ENCODE measurements around the gene KRTAP16-1.

The KRTAP16-1 gene

DNA sequence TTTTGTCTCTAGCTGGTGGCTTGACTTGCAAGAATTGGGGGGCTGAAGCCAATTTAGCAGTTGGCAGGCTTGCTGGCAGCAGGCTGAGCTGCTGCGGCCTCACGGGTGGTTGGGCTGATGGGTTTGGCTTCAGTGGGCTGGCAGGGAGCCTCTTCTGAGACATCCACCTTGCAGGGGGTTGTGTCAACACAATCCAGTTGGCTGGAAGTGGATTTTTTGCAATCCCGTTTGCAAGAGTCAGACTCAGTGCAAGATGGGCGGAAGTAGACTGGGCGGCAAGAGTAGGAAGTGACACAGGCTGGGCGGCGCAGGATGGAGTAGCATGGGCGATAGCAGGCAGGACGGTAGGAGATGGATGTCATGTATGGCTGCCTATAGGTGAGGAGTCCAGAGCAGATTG lies 1.5 kb downstream of the KRTAP16-1 start:
- H3K4me2 ChIP-seq = no peak overlapping the region

DNA sequence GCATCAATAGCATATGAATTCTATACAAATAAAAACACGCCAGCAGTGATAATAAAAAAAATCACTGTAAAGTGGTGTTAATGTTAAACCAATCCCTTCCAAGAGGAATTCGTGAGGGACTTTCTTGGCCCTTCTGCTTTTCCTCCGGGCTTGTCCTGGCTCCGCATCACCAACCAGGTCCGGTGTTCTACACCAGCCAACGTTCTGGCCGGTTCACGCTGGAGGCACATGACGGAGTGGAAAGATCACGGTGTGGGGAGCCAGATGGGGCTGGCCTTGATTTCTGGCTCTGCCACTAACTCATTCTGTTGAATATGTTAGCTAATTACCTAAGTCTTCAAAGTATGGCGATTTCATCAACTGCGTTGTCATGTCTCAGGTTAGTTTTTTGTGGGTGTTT lies 5.0 kb downstream of the KRTAP16-1 start:
- Histone ChIP-seq H3K9ac (no peak overlapping the region), H3K27me3 (ENCODE audit: insufficient read depth, low read depth) (no peaks in the 10 kb centered on the region), H4K20me1 (ENCODE audit: insufficient read depth) (no peaks in the 10 kb centered on the region), H2AFZ (ENCODE audit: low read depth) (no peak overlapping the region), H3K4me2 (no peak overlapping the region), H3K79me2 (ENCODE audit: insufficient read depth, low read depth) (no peaks in the 10 kb centered on the region), H3K27ac (no peak overlapping the region), H3K4me1 (ENCODE audit: low read depth, poor library complexity, severe bottlenecking) (peaks cover 10% of the 10 kb centered on the region), H3K4me3 (IDR thresholded peaks at IDR 0.05; ENCODE audit: insufficient read depth, low read depth, low read length) (no peak overlapping the region), H3K36me3 (ENCODE audit: insufficient read depth) (no peaks in the 10 kb centered on the region)
- TF ChIP-seq, protein P1, sequence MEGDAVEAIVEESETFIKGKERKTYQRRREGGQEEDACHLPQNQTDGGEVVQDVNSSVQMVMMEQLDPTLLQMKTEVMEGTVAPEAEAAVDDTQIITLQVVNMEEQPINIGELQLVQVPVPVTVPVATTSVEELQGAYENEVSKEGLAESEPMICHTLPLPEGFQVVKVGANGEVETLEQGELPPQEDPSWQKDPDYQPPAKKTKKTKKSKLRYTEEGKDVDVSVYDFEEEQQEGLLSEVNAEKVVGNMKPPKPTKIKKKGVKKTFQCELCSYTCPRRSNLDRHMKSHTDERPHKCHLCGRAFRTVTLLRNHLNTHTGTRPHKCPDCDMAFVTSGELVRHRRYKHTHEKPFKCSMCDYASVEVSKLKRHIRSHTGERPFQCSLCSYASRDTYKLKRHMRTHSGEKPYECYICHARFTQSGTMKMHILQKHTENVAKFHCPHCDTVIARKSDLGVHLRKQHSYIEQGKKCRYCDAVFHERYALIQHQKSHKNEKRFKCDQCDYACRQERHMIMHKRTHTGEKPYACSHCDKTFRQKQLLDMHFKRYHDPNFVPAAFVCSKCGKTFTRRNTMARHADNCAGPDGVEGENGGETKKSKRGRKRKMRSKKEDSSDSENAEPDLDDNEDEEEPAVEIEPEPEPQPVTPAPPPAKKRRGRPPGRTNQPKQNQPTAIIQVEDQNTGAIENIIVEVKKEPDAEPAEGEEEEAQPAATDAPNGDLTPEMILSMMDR (conservative IDR thresholded peaks at IDR 0.05; ENCODE audit: low read depth, low read length) = no peak

More for the DNA sequence above, 1.5 kb downstream of the KRTAP16-1 start:
- Histone ChIP-seq H3K4me3 (IDR thresholded peaks at IDR 0.05; ENCODE audit: insufficient read depth, low read depth, low read length) (no peak overlapping the region), H3K79me2 (ENCODE audit: insufficient read depth, low read depth) (no peaks in the 10 kb centered on the region), H3K27me3 (ENCODE audit: insufficient read depth, low read depth) (no peaks in the 10 kb centered on the region), H4K20me1 (ENCODE audit: insufficient read depth) (no peaks in the 10 kb centered on the region), H3K27ac (no peak overlapping the region), H3K36me3 (ENCODE audit: insufficient read depth) (no peaks in the 10 kb centered on the region), H3K4me1 (ENCODE audit: low read depth, poor library complexity, severe bottlenecking) (peaks cover 10% of the 10 kb centered on the region), H3K9ac (no peak overlapping the region), H2AFZ (ENCODE audit: low read depth) (no peak overlapping the region)
- TF ChIP-seq, protein P1 (conservative IDR thresholded peaks at IDR 0.05; ENCODE audit: low read depth, low read length) = no peak

DNA sequence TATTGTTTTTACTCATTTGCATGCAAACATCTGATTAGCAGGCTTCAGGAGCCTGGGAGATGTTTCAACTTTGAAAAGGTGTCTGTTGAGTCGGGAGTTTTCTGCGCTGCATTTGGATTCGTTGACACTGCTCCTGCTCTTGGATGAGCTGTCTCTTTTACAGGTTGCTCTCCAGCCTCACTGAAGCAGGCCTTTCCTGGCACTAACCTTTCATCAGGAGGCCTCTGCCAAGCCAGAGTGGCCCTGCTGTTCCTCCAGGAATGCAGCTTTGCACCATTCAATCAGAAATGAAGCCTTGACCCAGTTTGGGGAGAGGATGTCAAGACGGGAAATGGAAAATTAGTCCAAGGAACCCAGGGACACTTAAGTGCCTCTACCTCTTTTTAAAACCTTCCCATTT lies 6.1 kb downstream of the KRTAP16-1 start:
- no peak overlapping the region for H3K9ac ChIP-seq
- H2AFZ ChIP-seq (ENCODE audit: low read depth) = no peak overlapping the region
- H3K4me2 ChIP-seq = no peak overlapping the region
- H4K20me1 ChIP-seq (ENCODE audit: insufficient read depth) = no peaks in the 10 kb centered on the region
- no peaks in the 10 kb centered on the region for H3K4me1 ChIP-seq (ENCODE audit: low read depth, poor library complexity, severe bottlenecking)
- TF ChIP-seq, protein P1 (conservative IDR thresholded peaks at IDR 0.05; ENCODE audit: low read depth, low read length) = no peak
- no peaks in the 10 kb centered on the region for H3K36me3 ChIP-seq (ENCODE audit: insufficient read depth)
- no peak overlapping the region for H3K27ac ChIP-seq
- no peak overlapping the region for H3K4me3 ChIP-seq (IDR thresholded peaks at IDR 0.05; ENCODE audit: insufficient read depth, low read depth, low read length)
- no peaks in the 10 kb centered on the region for H3K79me2 ChIP-seq (ENCODE audit: insufficient read depth, low read depth)
- H3K27me3 ChIP-seq (ENCODE audit: insufficient read depth, low read depth) = no peaks in the 10 kb centered on the region

DNA sequence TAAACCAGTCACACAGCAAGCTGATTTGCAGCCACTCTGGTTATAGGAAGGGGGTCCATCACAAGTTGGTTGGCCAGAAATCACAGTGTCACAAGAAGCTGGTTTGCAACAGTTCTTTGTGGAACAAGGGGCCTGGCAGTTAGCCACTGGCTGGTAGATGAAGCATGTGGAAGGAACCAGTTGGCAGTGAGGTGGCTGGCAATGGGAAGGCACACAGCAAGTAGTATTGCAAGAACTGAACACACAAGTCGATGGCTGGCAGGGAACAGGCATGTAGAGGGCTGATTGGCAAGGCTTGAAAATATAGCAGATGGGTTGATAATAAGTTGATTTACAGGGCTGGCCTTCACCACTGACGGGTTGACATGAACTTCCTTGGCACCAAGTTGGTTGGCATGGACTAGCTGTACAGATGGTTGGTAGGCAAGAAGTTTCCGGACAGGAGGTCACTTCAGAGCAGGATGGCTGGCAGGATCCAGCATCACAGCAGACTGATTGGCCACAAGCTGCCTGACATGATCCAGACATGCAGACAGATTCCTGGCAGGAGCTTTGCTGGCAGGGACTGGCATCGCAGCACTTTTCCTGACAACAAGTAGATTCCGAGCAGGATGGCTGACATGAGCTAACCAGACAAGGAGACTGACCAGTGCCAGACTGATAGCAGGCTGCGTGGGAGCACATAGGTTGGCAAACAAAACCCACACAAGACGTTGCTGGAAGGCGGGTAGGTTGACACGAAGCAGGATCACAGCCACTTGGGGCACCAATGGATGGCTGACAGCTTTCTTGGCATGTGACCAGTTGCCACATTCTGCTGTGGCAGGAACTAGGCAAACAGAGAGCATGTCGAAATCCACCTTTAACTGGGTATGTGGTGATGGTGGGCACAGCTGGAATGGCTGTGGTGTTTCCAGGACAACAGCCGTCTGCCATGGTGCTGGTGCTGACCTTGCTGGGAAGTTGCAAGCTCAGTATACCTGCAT lies 6.9 kb downstream of the KRTAP16-1 start, which contains the start of gene KRTAP29-1:
Gene KRTAP29-1, minus strand, starts transcription at position 936 of the 986 bp plus-strand sequence. Its CDS starts 0 bp downstream, at position 936.
- H2AFZ ChIP-seq (ENCODE audit: low read depth) = no peak within 1 kb of the TSS
- TF ChIP-seq, protein P1 (conservative IDR thresholded peaks at IDR 0.05; ENCODE audit: low read depth, low read length) = no peak
- H3K27ac ChIP-seq = no peak within 1 kb of the TSS
- no peaks in the 10 kb centered on the region for H4K20me1 ChIP-seq (ENCODE audit: insufficient read depth)
- no peak within 1 kb of the TSS for H3K4me2 ChIP-seq
- no peak within 1 kb of the TSS for H3K4me3 ChIP-seq (IDR thresholded peaks at IDR 0.05; ENCODE audit: insufficient read depth, low read depth, low read length)
- no peaks in the 10 kb centered on the region for H3K79me2 ChIP-seq (ENCODE audit: insufficient read depth, low read depth)
- H3K4me1 ChIP-seq (ENCODE audit: low read depth, poor library complexity, severe bottlenecking) = no peaks in the 10 kb centered on the region
- no peaks in the 10 kb centered on the region for H3K36me3 ChIP-seq (ENCODE audit: insufficient read depth)
- H3K9ac ChIP-seq = no peak within 1 kb of the TSS
- H3K27me3 ChIP-seq (ENCODE audit: insufficient read depth, low read depth) = no peaks in the 10 kb centered on the region
